ENCODE data around the gene SMARCA2. TPM values are rescaled to one million over a fixed set of nuclear protein-coding genes. Genes with fewer than 3 reads are reported as not detected.
A peak's percentile ranks its signal among the peaks of the same experiment; 100 is the strongest.

Gene SMARCA2
- total RNA-seq, 1 donor from 2014 or later = 4.2 TPM

- no peak overlapping the region for H3K4me3 ChIP-seq
- peaks cover 36% of the 10 kb centered on the region for H3K4me1 Mint-ChIP-seq
These were observed 165.0 kb downstream of the SMARCA2 start for GRCh38 chr9:2180154-2180553.

GRCh38 chr9:2180704-2181103, 165.6 kb downstream of the SMARCA2 start:
- H3K4me3 ChIP-seq = no peak overlapping the region
- H3K27ac ChIP-seq = no peak overlapping the region
- H3K36me3 ChIP-seq = no peaks in the 10 kb centered on the region
- Mint-ChIP-seq H3K27me3 (ENCODE audit: insufficient read depth, low read depth) (no peaks in the 10 kb centered on the region), H3K4me1 (peaks cover 36% of the 10 kb centered on the region), H3K36me3 (peaks cover 4% of the 10 kb centered on the region), H3K27ac (peak overlapping the region; percentile 98), H3K4me3 (no peak overlapping the region), H3K9me3 (no peaks in the 10 kb centered on the region)
- TF ChIP-seq CTCF (IDR thresholded peaks at IDR 0.05) (no peak), EZH2 (IDR thresholded peaks at IDR 0.05) (no peak), EZH2phosphoT487 (IDR thresholded peaks at IDR 0.05) (no peak)
- no peak overlapping the region for H3K4me2 ChIP-seq
- no peaks in the 10 kb centered on the region for H3K27me3 ChIP-seq
- DNase-seq (ENCODE audit: low spot score) = no peak
- H2AFZ ChIP-seq (replicated peaks) = no peak overlapping the region
- H3F3A ChIP-seq (ENCODE audit: low read depth) = no peaks in the 10 kb centered on the region
- H3K4me1 ChIP-seq = peaks cover 26% of the 10 kb centered on the region
- no peaks in the 10 kb centered on the region for H3K9me3 ChIP-seq (ENCODE audit: low read depth)
- H4K20me1 ChIP-seq (ENCODE audit: low read depth) = no peaks in the 10 kb centered on the region
- H3K79me2 ChIP-seq (ENCODE audit: low read depth) = no peaks in the 10 kb centered on the region
- no peak overlapping the region for H3K9ac ChIP-seq

More at GRCh38 chr9:2180154-2180553, 165.0 kb downstream of the SMARCA2 start:
- H3K27me3 Mint-ChIP-seq (ENCODE audit: insufficient read depth, low read depth) = no peaks in the 10 kb centered on the region
- no peaks in the 10 kb centered on the region for H3K9me3 ChIP-seq (ENCODE audit: low read depth)
- no peak overlapping the region for H3K9ac ChIP-seq
- TF ChIP-seq EZH2 (IDR thresholded peaks at IDR 0.05) (no peak), CTCF (IDR thresholded peaks at IDR 0.05) (no peak), EZH2phosphoT487 (IDR thresholded peaks at IDR 0.05) (no peak)
- peak overlapping the region; percentile 98 for H3K27ac Mint-ChIP-seq
- no peaks in the 10 kb centered on the region for H4K20me1 ChIP-seq (ENCODE audit: low read depth)
- no peaks in the 10 kb centered on the region for H3K79me2 ChIP-seq (ENCODE audit: low read depth)
- no peak overlapping the region for H3K27ac ChIP-seq
- H2AFZ ChIP-seq (replicated peaks) = no peak overlapping the region
- no peak overlapping the region for H3K4me2 ChIP-seq
- no peaks in the 10 kb centered on the region for H3K36me3 ChIP-seq
- H3K4me1 ChIP-seq = peaks cover 26% of the 10 kb centered on the region
- no peaks in the 10 kb centered on the region for H3K27me3 ChIP-seq
- H3K36me3 Mint-ChIP-seq = peaks cover 4% of the 10 kb centered on the region
- H3K9me3 Mint-ChIP-seq = no peaks in the 10 kb centered on the region
- peak; percentile 13 for DNase-seq (ENCODE audit: low spot score)
- H3K4me3 Mint-ChIP-seq = peak overlapping the region; percentile 15
- no peaks in the 10 kb centered on the region for H3F3A ChIP-seq (ENCODE audit: low read depth)

- no peak overlapping the region for H3K9ac ChIP-seq
- peak overlapping the region; percentile 59 for H3K4me2 ChIP-seq
- H3K4me3 ChIP-seq = no peak overlapping the region
- no peaks in the 10 kb centered on the region for H3K27me3 ChIP-seq
- TF ChIP-seq CTCF (IDR thresholded peaks at IDR 0.05) (peak; percentile 66), EZH2 (IDR thresholded peaks at IDR 0.05) (no peak)
- peak; percentile 87 for DNase-seq (ENCODE audit: low spot score)
- Mint-ChIP-seq H3K4me3 (no peak overlapping the region), H3K27ac (peak overlapping the region; percentile 61), H3K36me3 (peaks cover 7% of the 10 kb centered on the region), H3K27me3 (ENCODE audit: insufficient read depth, low read depth) (no peaks in the 10 kb centered on the region), H3K4me1 (peaks cover 36% of the 10 kb centered on the region), H3K9me3 (no peaks in the 10 kb centered on the region)
- H3K79me2 ChIP-seq (ENCODE audit: low read depth) = no peaks in the 10 kb centered on the region
- peaks cover 26% of the 10 kb centered on the region for H3K4me1 ChIP-seq
- no peak overlapping the region for H3K27ac ChIP-seq
- H3F3A ChIP-seq (ENCODE audit: low read depth) = no peaks in the 10 kb centered on the region
- H2AFZ ChIP-seq (replicated peaks) = peak overlapping the region; percentile 46
- no peaks in the 10 kb centered on the region for H3K9me3 ChIP-seq (ENCODE audit: low read depth)
- no peaks in the 10 kb centered on the region for H3K36me3 ChIP-seq
- H4K20me1 ChIP-seq (ENCODE audit: low read depth) = no peaks in the 10 kb centered on the region
These were observed 166.6 kb downstream of the SMARCA2 start for GRCh38 chr9:2181792-2182191.
